Kidney epithelial cell (primary cell): ENCODE data around the gene MEGF11. TPM values are rescaled to one million over a fixed set of nuclear protein-coding genes. Genes with fewer than 3 reads are reported as not detected.

Experiments used
- DNase-seq: peaks from one replicate; pipeline ENCODE4 v3.0.0-alpha.2; 2010; ENCODE audit warnings: low read depth
- H3K27me3 ChIP-seq: 2 replicates; pipeline ENCODE4 v1.6.0; 2011; ENCODE audit warnings: low read length; ENCODE audit not compliant: control insufficient read depth, insufficient read depth
- H3K36me3 ChIP-seq: 2 replicates; pipeline ENCODE4 v1.5.1; 2011; ENCODE audit warnings: low read length; ENCODE audit not compliant: control insufficient read depth, insufficient read depth
- H3K4me3 ChIP-seq: 2 replicates; pipeline ENCODE4 v1.5.1; 2011; ENCODE audit warnings: low read depth, mild to moderate bottlenecking, control low read depth, low read length
- total RNA-seq: library from RNA; depleted of rRNA; stranded (reverse); fragments of >200 nt; gene quantifications from 2 replicates; pipeline ENCODE4 v1.2.3, GENCODE V29; 2015
- TF ChIP-seq, protein P1 (sequence below): IDR thresholded peaks from 2 replicates; pipeline ENCODE4 v1.5.1; 2011; ENCODE audit warnings: mild to moderate bottlenecking, moderate library complexity, low read length, control low read depth, inconsistent platforms; ENCODE audit not compliant: insufficient read depth, poor library complexity, severe bottlenecking

Gene MEGF11
- total RNA-seq, 1 donor from 2014 or later: 0.63 TPM

DNA sequence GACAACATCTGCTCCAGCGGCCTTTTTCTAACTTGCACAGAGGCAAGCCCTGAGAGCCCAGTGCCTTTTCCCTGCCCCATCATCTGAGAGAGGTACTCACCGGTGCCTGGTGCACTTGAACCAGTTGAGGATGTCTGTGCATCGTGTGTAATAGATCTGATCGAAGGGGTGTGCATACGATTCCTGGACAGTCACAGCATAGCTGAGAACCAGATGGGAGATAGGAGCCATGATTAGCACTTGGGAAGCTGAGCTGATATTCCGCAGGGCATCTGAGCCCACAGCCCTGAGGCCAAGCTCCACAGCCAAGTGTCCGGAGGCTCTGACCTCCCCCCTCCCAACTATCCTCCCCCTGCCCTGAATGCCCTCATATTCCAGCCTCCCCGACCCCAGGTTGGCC, 129.8 kb downstream of the MEGF11 start:
- DNase-seq: no peak
- no peak overlapping the region for H3K4me3 ChIP-seq
- no peaks in the 10 kb centered on the region for H3K27me3 ChIP-seq
- TF ChIP-seq, protein P1, sequence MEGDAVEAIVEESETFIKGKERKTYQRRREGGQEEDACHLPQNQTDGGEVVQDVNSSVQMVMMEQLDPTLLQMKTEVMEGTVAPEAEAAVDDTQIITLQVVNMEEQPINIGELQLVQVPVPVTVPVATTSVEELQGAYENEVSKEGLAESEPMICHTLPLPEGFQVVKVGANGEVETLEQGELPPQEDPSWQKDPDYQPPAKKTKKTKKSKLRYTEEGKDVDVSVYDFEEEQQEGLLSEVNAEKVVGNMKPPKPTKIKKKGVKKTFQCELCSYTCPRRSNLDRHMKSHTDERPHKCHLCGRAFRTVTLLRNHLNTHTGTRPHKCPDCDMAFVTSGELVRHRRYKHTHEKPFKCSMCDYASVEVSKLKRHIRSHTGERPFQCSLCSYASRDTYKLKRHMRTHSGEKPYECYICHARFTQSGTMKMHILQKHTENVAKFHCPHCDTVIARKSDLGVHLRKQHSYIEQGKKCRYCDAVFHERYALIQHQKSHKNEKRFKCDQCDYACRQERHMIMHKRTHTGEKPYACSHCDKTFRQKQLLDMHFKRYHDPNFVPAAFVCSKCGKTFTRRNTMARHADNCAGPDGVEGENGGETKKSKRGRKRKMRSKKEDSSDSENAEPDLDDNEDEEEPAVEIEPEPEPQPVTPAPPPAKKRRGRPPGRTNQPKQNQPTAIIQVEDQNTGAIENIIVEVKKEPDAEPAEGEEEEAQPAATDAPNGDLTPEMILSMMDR: no peak
- H3K36me3 ChIP-seq: no peaks in the 10 kb centered on the region

DNA sequence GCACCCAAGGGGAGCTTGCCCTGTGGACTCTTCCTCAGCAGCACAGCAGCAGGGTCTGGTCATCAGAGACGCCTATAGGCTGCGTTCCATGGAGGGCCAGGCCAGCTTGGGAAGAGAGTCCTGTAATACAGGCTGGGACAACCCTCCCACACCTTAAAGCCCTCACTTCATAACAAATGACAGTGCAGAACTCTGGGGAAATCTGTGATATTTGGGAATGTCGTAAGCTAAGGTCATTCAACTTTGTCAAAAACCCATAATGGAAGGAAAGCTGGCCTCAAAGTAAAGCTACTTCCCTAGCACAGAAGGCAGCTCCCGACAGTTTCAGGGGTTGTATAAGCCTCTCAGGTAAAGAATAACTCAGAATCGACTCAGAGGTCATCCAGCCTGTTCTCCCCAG, 133.1 kb downstream of the MEGF11 start:
- TF ChIP-seq, protein P1: no peak
- Histone ChIP-seq H3K27me3 (peaks cover 2% of the 10 kb centered on the region), H3K4me3 (no peak overlapping the region), H3K36me3 (no peaks in the 10 kb centered on the region)
- no peak for DNase-seq

DNA sequence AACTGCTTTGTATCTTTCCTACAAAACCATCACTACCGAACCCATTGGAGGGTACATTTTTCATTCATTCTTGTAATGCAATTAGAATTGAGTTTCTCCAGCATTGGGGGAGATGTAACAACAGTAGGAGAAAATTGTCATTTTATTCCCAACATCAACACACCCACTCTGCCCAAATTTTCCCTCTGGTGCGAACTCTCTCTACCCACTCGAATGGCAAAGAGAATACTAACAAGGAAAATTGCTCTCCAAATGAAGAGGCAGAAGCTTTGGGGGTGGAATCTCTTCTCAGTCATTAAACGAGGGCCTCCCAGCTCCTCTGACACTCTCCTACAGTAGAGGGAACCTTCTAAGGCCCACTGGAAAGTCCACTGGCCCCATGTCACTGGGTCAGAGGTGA, 135.7 kb downstream of the MEGF11 start:
- no peak overlapping the region for H3K4me3 ChIP-seq
- peaks cover 5% of the 10 kb centered on the region for H3K27me3 ChIP-seq
- no peak for DNase-seq
- H3K36me3 ChIP-seq: no peaks in the 10 kb centered on the region
- TF ChIP-seq, protein P1: no peak

DNA sequence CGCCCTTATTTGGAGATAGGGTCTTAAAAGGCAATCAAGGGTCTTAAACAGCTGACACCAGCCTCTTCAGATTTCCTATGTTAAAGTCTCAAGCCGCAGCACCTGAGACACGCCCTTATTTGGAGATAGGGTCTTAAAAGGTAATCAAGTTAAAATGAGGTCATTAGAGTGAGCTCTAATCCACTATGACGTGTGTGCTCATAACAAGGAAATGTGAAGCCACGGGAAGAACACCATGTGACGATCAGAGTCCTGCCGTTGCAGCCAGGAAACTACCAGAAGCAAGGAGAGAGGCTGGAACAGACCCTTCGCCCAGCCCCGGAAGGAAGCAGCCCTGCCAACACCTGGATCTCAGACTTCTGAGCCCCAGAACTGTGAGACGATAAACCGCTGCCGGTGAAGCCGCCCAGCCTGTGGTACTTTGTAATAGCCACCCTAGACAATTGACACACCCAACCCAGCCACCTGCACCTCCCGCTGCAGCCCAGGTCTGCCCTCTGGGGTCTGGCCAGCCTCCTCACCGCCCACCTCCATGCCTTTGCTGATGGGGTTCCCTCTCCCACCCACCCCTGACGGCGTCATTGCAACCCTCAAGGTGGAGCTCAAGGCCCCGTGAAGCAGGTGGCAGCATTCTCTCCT, 137.9 kb downstream of the MEGF11 start:
- H3K27me3 ChIP-seq: peaks cover 5% of the 10 kb centered on the region
- H3K36me3 ChIP-seq: no peaks in the 10 kb centered on the region
- H3K4me3 ChIP-seq: no peak overlapping the region
- TF ChIP-seq, protein P1: no peak
- DNase-seq: no peak

DNA sequence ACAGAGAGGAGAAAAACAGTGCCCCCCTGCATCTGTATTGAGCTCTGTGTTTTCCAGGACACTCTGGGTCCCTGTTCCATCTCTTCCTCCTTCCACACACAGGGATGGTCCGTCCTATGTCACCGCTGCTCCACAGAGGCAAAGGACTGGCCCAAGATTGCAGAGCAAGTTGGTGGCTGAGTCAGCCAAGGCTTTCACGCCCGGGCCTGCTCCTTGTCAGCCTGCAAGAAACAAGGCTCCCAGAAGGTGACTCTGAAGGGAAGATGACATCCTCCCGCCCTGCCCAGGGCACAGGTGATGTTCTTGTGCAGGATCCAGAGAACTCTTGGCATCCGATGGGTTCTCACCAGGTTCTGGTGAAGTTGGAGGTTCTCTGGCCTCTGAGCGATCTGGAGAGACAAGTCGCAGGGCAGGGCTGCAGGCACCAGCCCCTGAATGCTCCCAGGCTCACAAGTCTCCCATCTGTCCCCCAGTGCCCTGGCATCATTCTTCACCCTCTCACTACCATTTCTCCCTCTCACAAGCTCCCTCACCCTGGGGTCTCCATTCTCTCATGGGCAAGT, 138.6 kb downstream of the MEGF11 start:
- TF ChIP-seq, protein P1: no peak
- no peak for DNase-seq
- Histone ChIP-seq H3K4me3 (no peak overlapping the region), H3K36me3 (no peaks in the 10 kb centered on the region), H3K27me3 (peaks cover 5% of the 10 kb centered on the region)

DNA sequence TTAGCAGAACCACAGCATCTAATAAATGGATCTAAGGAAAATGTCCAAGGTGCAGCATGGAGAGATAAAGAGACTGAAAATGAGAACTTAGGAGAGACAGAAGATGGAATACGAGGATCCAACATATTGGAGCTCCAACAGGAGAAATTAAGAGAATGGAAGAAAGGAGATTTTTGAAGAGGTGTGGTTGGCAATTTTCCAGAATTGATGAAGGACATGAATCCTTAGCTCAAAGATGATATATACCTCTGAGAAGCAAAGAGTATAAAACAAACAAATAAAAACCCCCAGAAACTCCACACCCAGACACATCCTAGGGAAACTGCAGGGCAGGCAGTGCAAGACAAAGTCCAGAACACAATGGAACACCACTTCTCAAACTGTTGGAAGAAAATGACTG, 141.2 kb downstream of the MEGF11 start:
- DNase-seq: no peak
- Histone ChIP-seq H3K27me3 (peaks cover 10% of the 10 kb centered on the region), H3K4me3 (no peak overlapping the region), H3K36me3 (no peaks in the 10 kb centered on the region)
- TF ChIP-seq, protein P1: no peak
